HG03521 (cell line): ENCODE measurements around the gene ZNF747.

Experiments used
- ATAC-seq: cut with Tn5 transposase; IDR thresholded peaks from one replicate; pipeline ENCODE4 v1.9.1; 2021; ENCODE audit warnings: mild to moderate bottlenecking, moderate library complexity; ENCODE audit not compliant: unreplicated experiment

ZNF747 gene

DNA sequence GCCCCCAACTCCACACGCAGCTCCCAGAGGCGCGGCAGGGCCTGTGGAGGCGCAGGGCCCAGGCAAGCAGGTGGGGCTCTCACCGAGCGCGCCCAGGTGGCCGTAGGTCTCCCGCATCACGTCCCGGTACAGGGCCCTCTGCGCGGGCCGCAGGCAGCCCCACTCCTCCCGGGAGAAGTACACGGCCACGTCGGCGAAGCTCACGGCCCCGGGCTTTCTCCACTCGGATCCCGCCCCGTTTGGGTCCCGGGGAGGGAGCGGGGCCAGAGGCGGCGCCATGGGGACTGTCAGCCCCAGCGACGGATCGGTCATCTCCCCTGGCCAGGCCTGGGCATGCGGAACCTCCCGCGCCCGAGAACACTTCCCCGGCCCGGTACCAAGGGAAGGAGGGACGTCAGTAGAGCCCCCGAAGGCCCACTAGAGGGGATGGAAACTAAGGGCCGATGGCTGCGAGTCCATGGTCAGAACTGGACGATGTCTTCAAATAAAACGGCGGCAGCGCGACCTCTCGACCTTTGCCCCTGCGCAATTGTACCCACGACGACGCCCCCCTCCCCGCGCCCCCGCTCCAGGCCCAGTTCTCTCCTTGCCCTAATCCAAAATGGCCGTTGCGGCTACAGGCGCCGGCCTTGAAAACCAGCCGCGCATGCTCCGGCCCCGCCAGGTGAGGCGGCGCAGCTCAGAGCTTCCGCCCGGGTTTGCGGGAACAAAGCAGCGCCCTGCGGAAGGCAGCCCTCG, at the start of gene ZNF747:
Gene ZNF747, minus strand, starts transcription at position 491 of the 738 bp plus-strand sequence. Its CDS starts 179 bp downstream, at position 312.
- ATAC-seq, result peak; percentile 53

DNA sequence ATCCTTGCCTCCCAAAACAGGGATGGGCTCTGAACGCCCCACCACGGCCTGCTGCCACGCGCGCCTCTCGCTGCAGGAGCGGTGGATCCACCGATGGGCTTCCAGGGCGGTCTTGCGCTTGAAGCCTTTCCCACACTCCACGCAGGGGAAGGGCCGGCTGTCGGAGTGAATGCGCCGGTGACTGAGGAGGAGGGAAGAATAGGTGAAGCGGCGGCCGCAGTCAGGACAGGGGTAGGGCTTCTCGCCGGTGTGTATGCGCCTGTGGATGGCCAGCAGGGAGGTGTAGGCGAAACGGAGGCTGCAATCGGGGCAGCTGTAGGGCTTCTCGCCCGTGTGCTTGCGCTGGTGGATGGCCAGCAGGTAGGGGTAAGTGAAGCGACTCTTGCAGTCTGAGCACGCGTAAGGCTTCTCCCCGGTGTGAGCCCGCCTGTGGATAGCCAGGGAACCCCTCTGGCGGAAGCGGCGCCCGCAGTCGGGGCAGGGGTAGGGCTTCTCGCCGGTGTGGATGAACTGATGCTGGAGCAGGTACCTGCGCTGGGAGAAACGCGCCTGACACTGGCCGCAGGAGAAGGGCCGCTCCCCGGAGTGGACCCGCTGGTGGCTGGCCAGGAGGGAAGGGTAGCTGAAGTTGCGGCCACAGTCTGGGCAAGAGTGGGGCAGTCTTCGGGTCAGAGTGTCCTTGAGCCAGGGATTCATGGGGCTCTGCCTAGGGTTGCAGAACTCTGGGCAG, 48.1 kb upstream of the ZNF747 start:
- ATAC-seq, result no peak

DNA sequence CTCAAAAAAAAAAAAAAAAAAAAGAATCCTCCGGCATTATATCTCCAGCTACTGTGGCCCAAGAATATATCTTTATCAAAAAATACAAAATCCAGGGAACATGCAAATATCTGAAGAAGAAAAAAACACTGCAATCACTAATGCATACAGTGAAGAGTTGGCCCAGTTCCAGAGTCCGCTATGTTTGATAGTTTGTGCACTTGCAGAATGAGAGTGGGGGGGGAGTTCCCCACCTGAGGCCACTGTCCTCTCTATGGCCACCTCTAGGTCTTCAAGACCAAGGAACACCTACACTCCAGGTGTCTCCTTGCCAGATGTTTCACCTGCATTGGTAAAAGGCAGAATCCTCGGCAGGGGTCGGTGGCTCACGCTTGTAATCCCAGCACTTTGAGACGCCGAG, 46.8 kb upstream of the ZNF747 start:
- ATAC-seq, result no peak

DNA sequence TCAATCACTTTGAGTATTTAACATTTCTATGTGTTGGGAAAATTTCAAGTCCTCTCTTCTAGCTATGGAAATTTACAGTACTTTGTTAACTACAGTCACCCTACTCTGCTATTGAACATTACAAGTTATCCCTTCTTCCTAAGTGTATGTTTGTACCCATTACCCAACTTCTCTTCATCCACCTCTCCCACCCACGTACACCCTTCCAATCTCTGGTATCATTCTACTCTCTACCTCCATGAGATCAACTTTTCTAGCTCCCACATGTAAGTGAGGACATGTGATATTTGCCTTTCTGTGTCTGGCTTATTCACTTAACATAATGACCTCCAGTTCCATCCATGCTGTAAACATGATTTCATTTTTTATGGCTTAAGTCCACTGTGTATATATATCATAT, 40.0 kb upstream of the ZNF747 start:
- no peak for ATAC-seq

DNA sequence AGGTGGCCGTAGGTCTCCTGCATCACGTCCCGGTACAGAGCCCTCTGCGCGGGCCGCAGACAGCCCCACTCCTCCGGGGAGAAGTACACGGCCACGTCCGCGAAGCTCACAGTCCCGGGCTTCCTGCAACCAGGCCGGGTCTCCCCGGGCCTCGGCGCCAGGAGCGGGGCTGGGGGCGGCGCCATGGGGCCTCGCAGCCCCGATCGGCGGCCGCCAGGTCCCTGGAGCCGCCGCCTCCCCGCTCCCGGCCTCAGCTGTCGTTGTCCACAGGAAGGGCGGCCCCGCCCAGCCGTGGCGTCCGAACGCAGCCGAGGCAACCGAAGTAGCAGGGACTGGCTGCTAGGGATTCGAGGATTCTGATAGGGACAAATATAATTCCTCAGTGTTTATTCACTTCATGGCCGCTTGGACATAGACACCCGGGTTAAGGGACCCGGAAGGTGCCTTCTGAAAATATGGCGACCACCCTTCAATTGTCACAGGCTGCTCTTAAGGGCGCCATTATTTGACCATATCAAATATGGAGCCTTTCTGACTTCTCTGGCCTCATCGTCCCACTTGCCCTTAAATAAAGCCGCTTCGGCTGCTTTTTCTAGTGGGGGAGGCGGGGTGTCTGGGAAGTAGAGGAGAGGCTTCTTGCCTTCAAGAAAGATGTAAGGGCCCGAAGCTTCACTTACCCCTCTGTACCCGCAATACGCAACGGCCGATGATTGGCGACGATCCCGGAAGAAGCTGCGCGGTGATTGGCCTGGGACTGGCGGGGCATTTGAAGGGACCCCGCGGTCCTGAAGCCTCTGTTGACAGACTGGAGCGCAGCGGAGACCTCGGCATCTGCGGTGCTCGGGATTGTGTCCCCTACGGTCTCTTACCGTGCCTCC, 37.0 kb upstream of the ZNF747 start, which contains the start of gene ZNF688:
Gene ZNF688, minus strand, starts transcription at position 270 of the 878 bp plus-strand sequence. Its CDS starts 85 bp downstream, at position 185.
- peak; percentile 63 for ATAC-seq

DNA sequence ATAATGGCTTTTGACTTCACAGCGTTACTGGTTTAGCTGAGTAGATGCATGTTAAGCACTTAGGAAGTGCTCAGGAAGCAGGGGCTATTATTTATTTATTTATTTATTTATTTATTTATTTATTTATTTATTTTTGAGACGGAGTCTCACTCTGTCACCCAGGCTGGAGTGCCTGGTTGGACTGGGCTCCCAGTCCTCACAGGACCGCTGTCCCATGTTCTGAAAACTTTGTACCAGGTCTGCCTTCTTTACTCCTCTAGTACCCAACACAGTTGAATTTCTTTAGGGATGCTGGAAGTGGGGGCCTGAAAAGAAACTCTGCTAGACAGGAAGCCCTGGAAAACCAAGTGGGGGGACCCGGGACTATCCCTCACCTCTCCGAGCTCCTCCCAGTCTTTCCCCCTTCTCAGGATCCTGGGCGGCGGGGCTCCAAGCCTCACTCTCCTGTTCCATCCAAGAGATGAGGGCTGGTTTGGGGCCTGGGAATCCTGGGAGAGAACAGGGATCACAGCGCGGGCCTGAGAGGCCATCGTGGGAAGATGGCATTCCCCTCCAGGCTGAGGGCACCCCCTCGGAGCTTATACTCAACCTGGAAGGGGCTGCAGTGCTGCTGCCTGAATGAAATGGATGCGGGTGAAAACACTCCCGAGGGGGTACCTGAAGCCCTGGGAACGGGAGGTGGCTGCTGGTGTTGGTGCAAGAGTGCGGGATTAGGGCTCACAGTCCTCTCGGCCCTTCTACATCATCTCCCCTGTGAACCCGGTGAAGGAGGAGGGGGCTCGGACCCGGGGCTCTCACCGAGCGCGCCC, 36.2 kb upstream of the ZNF747 start:
- no peak for ATAC-seq

DNA sequence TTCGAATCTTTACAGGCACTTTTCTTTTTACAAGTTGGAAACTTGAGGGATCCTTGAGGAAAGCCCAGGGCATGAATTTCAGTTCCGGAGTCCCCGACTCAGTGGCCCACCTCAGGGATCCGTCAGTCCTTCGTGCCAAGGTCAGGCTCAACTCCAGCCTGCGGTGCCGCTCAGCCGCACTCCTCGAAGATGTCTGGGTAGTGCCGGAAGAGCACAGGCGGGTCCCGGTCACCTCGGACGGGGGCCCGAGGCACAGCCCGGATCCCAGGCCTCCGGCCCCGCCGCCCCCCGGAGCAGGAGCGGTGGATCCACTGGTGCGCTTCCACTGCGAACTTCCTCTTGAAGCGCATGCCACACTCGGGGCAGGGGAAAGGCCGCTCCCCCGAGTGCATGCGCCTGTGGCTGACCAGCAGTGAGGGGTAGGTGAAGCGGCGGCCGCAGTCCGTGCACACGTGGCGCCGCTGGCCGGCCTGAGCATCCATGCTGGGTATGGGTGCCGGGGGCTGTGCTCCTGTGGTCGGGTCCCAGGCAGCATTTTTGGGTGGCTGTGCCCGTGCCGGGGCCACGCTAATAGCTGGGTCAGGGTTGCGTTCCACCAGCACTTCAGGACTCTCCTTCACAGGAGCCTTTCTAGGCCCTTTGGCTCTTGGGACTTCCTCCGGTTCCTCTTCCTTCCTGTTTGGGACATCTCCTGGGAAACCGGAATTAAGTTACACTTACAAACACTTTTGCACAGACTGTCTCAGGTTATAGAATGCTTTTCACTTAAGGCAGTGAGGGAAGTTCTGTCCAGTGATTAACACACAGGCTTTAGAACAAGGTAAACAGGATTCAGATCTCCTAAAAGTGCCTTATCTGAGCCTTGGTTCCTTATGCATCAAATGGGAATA, 35.3 kb upstream of the ZNF747 start:
- ATAC-seq, result no peak

DNA sequence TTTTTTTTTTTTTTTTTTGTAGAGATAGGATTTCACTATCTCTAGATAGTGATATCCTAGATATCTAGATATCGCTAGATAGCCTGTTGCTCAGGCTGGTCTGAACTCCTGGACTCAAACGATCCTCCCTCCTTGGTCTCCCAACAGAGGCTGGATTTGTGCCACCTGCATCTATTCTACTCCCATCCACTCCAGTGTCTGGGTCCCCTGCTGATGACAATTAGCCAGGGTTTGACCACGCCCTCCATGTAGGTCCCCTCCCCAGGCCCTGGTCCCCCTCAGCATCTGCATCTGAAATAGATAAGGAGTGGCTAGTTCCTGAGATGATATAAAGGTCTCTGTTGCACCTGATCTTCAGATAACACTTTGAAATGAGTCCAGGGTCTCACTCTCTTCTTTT, 34.6 kb upstream of the ZNF747 start:
- ATAC-seq, result no peak

DNA sequence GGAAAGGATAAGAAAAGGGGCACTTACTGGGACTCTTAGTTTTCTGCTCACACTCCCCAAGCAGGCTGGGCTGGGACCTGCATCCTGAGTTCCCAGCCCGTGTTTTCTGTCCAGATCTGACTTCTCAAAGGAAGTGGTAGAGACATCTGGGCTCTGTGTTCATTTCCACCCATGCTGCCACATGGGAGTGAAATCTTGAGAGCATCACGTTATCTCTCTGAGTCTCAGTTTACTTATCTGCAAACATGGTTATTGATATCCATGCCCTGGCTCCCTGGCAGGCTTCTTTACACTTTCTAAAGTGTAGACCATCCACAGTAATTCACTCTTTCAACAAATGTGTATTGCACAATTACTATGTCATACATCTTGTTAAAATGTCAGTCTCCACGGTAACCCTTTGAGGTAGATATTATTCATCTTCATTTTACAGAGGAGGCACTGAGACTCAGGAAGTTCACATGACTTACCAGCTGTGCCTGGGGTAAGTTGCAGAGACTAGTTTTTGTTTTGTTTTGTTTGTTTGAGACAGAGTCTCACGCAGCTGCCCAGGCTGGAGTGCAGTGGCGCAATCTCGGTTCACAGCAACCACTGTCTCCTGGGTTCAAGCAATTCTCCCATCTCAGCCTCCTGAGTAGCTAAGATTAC, 33.5 kb upstream of the ZNF747 start:
- no peak for ATAC-seq

DNA sequence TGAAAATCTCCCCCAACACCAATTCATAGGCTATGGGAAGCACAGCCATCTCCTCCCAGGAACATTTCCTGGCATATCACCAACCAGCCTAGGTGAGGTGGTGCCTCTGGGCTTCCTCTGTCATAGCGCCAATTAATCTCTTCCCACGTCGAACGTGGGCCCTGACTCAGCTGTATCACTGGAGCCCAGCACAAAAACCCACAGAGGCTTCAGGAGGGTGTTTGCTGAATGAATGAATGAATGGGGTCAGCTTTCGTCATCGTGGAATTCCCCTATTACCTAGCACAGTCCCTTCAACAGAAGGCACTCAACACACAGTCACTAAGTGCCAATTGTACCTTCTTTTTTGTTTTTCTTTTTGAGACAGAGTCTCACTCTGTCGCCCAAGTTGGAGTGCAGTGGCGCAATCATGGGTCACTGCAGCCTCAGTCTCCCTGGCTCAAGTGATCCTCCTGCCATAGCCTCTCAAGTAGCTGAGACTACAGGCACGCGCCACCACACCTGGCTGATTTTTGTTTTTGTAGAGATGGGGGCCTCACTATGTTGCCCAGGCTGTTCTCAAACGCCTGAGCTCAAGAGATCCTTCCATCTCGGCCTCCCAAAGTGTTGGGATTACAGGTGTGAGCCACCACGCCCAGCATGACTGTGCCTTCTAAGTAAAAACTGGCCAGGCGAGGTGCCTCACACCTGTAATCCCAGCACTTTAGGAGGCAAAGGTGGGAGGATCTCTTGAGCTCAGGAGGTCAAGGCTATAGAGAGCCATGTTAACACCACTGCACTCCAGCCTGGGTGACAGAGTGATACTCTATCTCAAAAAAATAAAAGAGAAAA, 32.7 kb upstream of the ZNF747 start:
- ATAC-seq, result no peak

DNA sequence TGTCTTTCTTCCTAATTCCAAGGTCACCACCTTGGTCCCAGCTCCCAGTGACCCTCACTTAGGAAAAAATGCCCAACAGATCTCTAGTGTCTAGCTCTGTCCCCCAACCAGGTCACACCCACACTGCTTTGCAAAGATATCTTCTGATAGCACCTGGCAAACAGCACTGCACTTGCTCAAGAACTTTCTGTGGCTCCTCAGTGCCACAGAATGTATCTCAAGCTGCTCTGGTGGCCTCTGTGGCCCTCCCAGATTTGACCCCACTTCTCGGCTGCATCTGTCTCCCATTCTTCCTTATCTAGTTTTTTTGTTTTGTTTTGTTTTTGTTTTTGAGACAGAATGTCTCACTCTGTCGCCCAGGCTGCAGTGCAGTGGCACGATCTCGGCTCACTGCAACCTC, 31.9 kb upstream of the ZNF747 start:
- no peak for ATAC-seq

DNA sequence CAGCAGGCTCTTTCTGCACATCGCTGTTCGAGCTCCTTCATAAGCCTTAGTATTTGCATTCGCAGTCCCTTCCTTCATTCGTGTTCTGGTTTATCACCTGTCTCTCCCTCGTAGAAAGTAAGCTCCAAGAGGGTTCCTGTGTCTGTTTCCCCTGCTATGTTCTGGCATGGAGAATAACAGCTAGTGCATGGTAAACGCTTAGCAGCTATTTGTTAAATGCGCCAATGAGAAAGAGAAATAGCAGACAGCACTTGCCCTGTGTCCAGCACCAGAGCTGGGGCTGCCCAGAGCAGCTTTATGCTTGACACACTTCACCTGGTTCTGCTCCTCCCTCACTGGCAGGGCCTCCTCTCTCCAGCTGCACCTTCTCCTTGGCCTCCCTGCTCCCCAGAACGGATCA, 31.3 kb upstream of the ZNF747 start:
- no peak for ATAC-seq

DNA sequence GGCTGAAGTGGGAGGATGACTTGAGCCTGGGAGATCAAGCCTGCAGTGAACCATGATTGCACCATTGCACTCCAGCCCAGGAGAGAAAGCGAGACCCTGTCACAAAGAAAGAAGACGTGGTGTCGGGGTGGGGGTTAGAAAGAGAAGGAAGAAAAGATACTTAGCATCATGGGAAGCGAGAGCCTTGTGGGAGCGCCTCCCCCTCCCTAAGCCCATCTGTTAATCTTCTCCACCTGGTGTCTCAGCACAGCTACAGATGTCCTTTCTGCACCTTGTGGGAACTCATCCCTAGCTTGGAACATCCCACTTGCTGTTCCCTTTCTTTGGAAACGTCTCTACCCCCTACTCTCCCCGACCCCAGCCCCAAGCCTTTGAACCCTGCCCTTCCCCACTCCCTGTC, 30.9 kb upstream of the ZNF747 start:
- ATAC-seq, result no peak

DNA sequence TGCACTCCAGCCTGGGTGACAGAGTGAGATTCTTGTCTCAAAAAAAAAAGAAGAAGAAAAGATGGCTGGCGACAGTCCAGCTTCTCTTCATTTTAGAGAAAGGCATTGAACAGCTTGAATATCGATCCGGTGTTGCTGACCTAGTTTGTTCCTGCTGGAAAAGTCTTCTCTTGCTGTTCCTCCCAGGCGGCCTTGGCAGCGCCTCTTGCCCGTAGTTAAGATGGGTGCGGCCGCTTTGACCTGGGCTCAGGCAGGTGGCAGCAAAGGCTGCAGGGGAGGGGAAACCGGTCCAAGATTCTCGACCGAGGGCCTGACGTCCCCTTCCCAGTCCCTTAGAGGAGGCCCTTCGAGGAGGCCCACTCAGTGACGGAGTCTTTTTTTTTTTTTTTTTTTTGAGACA, 27.4 kb upstream of the ZNF747 start:
- ATAC-seq, result no peak

DNA sequence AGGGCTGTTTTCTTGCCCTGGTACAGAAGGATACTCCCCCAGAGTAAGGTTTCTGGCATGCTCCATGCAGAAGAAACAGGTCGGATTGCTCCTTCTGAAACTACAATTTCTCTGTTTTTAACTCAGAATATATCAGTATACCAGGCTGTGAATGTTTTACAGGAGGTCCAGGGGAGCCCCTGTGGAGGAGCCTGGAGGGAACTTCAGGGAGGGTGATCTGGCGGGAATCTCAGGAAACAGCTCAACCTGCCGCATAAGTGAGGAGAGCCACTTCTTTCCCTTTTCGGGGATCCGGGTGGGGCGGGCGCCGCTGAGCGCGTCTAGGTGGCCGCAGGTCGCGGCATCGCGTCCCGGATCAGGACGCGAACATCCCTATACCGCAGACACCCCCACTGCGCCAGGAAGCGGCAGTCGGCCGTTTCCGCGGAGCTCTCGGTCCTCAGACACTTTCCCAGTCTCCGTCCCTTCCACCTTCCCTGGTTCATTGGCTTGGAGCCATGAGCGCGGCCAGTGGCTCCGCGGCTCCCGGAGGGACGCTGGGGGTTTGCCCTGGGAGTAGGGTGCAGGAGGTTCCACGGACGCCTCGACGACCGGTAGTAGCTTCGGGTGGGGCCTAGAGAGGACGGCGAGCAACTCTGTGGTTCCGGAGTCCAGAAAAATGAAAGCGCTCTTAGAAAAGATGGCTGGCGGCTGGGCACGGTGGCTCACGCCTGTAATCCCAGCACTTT, 26.6 kb upstream of the ZNF747 start:
- ATAC-seq, result no peak

DNA sequence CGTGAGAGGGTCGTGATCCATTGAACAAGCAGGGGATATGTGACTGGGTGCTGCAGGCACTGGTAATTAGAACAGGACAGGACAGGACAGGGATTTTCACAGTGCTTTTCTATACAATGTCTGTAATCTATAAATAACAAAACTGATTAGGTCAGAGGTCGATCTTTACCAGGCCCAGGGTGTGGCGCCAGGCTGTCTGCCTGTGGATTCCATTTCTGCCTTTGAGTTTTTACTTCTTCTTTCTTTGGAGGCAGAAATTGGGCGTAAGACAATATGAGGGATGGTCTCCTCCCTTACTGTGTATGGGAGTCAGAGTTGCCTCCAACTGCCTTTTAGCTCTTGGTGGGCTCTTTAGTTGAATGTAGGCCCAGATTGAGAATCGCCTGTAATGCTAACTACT, 25.0 kb upstream of the ZNF747 start:
- no peak for ATAC-seq

DNA sequence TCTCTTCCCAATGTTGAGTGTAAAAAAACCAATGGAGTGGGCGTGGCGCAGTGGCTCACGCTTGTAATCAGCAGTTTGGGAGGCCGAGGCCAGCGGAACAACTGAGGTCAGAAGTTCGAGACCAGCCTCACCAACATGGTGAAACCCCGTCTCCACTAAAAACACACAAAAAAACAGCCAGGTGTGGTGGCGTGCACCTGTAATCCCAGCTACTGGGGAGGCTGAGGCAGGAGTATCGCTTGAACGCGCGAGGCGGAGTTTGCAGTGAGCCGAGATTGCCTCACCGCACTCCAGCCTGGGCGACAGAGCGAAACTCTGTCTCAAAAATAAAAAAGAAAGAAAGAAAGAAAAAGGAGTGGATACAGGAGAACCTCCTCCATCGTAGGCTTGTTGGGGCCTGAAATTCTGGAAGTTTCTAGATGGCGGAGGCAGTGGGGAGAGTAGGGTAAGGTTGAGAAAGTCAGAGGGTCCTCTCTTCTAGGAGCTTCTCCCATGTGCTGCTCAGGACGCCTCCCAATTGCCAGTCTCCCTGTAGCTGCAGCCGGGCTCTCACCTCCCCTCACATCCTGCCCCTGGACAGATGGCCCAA, 24.2 kb upstream of the ZNF747 start:
- ATAC-seq, result no peak
